Measurements from ENCODE around the gene MSX1.

MSX1 gene

GRCh38 chr4:4890574-4891255, 31.2 kb downstream of the MSX1 start:
- Histone ChIP-seq H4K20me1 (ENCODE audit: insufficient read depth, low read length) (no peaks in the 10 kb centered on the region), H3K79me2 (ENCODE audit: insufficient read depth, low read length) (no peaks in the 10 kb centered on the region), H3K4me1 (ENCODE audit: insufficient read depth, low read length) (no peaks in the 10 kb centered on the region), H3K36me3 (ENCODE audit: insufficient read depth, low read length) (no peaks in the 10 kb centered on the region), H3K4me2 (ENCODE audit: insufficient read depth, low read length) (no peak overlapping the region), H3K9me3 (ENCODE audit: insufficient read depth, low read length, severe bottlenecking) (no peaks in the 10 kb centered on the region), H3K27me3 (ENCODE audit: insufficient read depth, low read length, poor library complexity) (peaks cover 9% of the 10 kb centered on the region), H3K9ac (ENCODE audit: low read depth, low read length) (no peak overlapping the region), H2AFZ (ENCODE audit: low read depth, low read length) (no peak overlapping the region), H3K4me3 (ENCODE audit: low read depth in 1 of 2, low read length in 2 of 2) (no peak overlapping the region), H3K27ac (ENCODE audit: low read length) (no peak overlapping the region)
- DNase-seq = no peak
- TF ChIP-seq, protein P1, sequence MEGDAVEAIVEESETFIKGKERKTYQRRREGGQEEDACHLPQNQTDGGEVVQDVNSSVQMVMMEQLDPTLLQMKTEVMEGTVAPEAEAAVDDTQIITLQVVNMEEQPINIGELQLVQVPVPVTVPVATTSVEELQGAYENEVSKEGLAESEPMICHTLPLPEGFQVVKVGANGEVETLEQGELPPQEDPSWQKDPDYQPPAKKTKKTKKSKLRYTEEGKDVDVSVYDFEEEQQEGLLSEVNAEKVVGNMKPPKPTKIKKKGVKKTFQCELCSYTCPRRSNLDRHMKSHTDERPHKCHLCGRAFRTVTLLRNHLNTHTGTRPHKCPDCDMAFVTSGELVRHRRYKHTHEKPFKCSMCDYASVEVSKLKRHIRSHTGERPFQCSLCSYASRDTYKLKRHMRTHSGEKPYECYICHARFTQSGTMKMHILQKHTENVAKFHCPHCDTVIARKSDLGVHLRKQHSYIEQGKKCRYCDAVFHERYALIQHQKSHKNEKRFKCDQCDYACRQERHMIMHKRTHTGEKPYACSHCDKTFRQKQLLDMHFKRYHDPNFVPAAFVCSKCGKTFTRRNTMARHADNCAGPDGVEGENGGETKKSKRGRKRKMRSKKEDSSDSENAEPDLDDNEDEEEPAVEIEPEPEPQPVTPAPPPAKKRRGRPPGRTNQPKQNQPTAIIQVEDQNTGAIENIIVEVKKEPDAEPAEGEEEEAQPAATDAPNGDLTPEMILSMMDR (IDR thresholded peaks at IDR 0.05; ENCODE audit: borderline replicate concordance, extremely low read depth, low read length, poor library complexity, severe bottlenecking) = no peak
- TF ChIP-seq EZH2 (IDR thresholded peaks at IDR 0.05; ENCODE audit: borderline replicate concordance, low read depth, low read length, severe bottlenecking) = no peak
- no peak for ATAC-seq (ENCODE audit: insufficient read depth, low read depth)

DNA sequence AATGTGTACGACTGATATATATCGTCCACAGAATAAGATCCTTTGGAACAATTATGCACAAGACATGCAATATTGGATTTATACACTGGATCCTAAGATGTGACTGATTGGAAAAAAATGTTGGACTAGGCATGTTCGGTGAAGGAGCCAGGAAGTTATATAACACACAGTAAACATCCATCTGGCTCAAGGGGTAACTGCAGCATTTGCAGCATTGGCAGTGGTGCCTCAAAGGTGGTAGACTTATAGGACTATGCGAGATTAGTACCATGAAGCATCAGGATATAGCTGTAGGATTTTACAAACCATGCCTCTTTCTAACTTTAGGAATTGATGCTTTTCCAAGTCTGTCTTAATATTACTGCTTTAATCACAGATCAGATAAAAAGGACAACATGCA, 34.3 kb downstream of the MSX1 start:
- no peak overlapping the region for H3K4me2 ChIP-seq (ENCODE audit: insufficient read depth, low read length)
- no peak overlapping the region for H3K4me3 ChIP-seq (ENCODE audit: low read depth in 1 of 2, low read length in 2 of 2)
- H3K79me2 ChIP-seq (ENCODE audit: insufficient read depth, low read length) = no peaks in the 10 kb centered on the region
- H3K9me3 ChIP-seq (ENCODE audit: insufficient read depth, low read length, severe bottlenecking) = no peaks in the 10 kb centered on the region
- H3K27me3 ChIP-seq (ENCODE audit: insufficient read depth, low read length, poor library complexity) = peaks cover 7% of the 10 kb centered on the region
- no peak overlapping the region for H3K27ac ChIP-seq (ENCODE audit: low read length)
- H3K9ac ChIP-seq (ENCODE audit: low read depth, low read length) = no peak overlapping the region
- TF ChIP-seq, protein P1 (IDR thresholded peaks at IDR 0.05; ENCODE audit: borderline replicate concordance, extremely low read depth, low read length, poor library complexity, severe bottlenecking) = no peak
- TF ChIP-seq EZH2 (IDR thresholded peaks at IDR 0.05; ENCODE audit: borderline replicate concordance, low read depth, low read length, severe bottlenecking) = no peak
- no peaks in the 10 kb centered on the region for H3K4me1 ChIP-seq (ENCODE audit: insufficient read depth, low read length)
- ATAC-seq (ENCODE audit: insufficient read depth, low read depth) = no peak
- no peaks in the 10 kb centered on the region for H4K20me1 ChIP-seq (ENCODE audit: insufficient read depth, low read length)
- DNase-seq = no peak
- H2AFZ ChIP-seq (ENCODE audit: low read depth, low read length) = no peak overlapping the region
- no peaks in the 10 kb centered on the region for H3K36me3 ChIP-seq (ENCODE audit: insufficient read depth, low read length)

DNA sequence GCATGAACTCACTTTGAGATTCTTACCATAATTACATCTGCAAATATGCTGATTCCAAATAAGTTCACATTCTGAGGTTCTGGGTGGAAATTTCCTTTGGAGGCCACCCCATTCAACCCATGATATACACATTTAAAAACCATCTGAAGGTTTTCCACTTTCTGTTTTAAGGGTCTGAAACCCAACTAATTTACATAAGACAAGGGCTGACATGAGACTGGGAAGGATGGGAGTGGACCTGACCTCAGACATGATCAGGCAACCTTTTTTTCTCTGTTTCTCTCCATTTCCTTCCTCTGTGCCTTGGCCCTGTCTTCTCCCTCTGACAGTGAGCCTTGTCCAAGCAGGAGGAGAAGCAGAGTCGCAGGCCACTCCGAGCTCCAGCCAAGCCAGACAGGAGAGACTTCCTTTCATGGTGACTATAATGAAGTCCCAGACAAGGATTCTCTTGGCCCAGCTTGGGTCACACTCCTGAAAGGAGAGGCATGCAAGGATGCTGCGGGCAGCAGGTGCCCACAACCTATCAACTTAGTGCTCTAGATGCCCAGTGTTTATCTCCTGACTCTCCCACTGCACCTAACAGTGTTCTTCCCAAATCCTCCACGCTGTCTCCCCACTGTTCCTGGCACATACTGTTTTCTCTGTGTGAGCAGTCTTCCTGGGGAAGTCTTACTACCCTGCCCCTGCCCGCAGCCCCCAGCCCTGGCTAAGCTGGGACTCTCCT, 39.9 kb downstream of the MSX1 start:
- Histone ChIP-seq H3K36me3 (ENCODE audit: insufficient read depth, low read length) (no peaks in the 10 kb centered on the region), H3K4me1 (ENCODE audit: insufficient read depth, low read length) (no peaks in the 10 kb centered on the region), H4K20me1 (ENCODE audit: insufficient read depth, low read length) (no peaks in the 10 kb centered on the region), H2AFZ (ENCODE audit: low read depth, low read length) (no peak overlapping the region), H3K27me3 (ENCODE audit: insufficient read depth, low read length, poor library complexity) (no peaks in the 10 kb centered on the region), H3K79me2 (ENCODE audit: insufficient read depth, low read length) (no peaks in the 10 kb centered on the region), H3K4me2 (ENCODE audit: insufficient read depth, low read length) (no peak overlapping the region), H3K9me3 (ENCODE audit: insufficient read depth, low read length, severe bottlenecking) (no peaks in the 10 kb centered on the region), H3K4me3 (ENCODE audit: low read depth in 1 of 2, low read length in 2 of 2) (no peak overlapping the region), H3K9ac (ENCODE audit: low read depth, low read length) (no peak overlapping the region), H3K27ac (ENCODE audit: low read length) (no peak overlapping the region)
- DNase-seq (no peak), ATAC-seq (ENCODE audit: insufficient read depth, low read depth) (no peak)
- no peak for TF ChIP-seq EZH2 (IDR thresholded peaks at IDR 0.05; ENCODE audit: borderline replicate concordance, low read depth, low read length, severe bottlenecking)
- TF ChIP-seq, protein P1 (IDR thresholded peaks at IDR 0.05; ENCODE audit: borderline replicate concordance, extremely low read depth, low read length, poor library complexity, severe bottlenecking) = no peak
